ENCODE measurements around the gene PPP6R3. TPM values are rescaled to one million over a fixed set of nuclear protein-coding genes. Genes with fewer than 3 reads are reported as not detected.

The PPP6R3 gene
- polyA plus RNA-seq, 1 donor from 2014 or later = 111 TPM

- TF ChIP-seq TAF1 (IDR thresholded peaks at IDR 0.05; ENCODE audit: low read depth) (no peak), RAD21 (conservative IDR thresholded peaks at IDR 0.05) (no peak), EP300 (conservative IDR thresholded peaks at IDR 0.05; ENCODE audit: poor library complexity, severe bottlenecking) (no peak), POLR2AphosphoS5 (IDR thresholded peaks at IDR 0.05) (no peak), SMC3 (conservative IDR thresholded peaks at IDR 0.05; ENCODE audit: poor library complexity) (no peak), MXI1 (conservative IDR thresholded peaks at IDR 0.05; ENCODE audit: poor library complexity, severe bottlenecking) (no peak), EZH2 (IDR thresholded peaks at IDR 0.05; ENCODE audit: borderline replicate concordance, insufficient read depth, low read length, poor library complexity, severe bottlenecking) (no peak)
- TF ChIP-seq, protein P1, sequence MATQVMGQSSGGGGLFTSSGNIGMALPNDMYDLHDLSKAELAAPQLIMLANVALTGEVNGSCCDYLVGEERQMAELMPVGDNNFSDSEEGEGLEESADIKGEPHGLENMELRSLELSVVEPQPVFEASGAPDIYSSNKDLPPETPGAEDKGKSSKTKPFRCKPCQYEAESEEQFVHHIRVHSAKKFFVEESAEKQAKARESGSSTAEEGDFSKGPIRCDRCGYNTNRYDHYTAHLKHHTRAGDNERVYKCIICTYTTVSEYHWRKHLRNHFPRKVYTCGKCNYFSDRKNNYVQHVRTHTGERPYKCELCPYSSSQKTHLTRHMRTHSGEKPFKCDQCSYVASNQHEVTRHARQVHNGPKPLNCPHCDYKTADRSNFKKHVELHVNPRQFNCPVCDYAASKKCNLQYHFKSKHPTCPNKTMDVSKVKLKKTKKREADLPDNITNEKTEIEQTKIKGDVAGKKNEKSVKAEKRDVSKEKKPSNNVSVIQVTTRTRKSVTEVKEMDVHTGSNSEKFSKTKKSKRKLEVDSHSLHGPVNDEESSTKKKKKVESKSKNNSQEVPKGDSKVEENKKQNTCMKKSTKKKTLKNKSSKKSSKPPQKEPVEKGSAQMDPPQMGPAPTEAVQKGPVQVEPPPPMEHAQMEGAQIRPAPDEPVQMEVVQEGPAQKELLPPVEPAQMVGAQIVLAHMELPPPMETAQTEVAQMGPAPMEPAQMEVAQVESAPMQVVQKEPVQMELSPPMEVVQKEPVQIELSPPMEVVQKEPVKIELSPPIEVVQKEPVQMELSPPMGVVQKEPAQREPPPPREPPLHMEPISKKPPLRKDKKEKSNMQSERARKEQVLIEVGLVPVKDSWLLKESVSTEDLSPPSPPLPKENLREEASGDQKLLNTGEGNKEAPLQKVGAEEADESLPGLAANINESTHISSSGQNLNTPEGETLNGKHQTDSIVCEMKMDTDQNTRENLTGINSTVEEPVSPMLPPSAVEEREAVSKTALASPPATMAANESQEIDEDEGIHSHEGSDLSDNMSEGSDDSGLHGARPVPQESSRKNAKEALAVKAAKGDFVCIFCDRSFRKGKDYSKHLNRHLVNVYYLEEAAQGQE (IDR thresholded peaks at IDR 0.05; ENCODE audit: borderline replicate concordance) = no peak
- TF ChIP-seq, protein P2, sequence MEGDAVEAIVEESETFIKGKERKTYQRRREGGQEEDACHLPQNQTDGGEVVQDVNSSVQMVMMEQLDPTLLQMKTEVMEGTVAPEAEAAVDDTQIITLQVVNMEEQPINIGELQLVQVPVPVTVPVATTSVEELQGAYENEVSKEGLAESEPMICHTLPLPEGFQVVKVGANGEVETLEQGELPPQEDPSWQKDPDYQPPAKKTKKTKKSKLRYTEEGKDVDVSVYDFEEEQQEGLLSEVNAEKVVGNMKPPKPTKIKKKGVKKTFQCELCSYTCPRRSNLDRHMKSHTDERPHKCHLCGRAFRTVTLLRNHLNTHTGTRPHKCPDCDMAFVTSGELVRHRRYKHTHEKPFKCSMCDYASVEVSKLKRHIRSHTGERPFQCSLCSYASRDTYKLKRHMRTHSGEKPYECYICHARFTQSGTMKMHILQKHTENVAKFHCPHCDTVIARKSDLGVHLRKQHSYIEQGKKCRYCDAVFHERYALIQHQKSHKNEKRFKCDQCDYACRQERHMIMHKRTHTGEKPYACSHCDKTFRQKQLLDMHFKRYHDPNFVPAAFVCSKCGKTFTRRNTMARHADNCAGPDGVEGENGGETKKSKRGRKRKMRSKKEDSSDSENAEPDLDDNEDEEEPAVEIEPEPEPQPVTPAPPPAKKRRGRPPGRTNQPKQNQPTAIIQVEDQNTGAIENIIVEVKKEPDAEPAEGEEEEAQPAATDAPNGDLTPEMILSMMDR (IDR thresholded peaks at IDR 0.05; ENCODE audit: poor library complexity, severe bottlenecking) = no peak
- Histone ChIP-seq H3K36me3 (ENCODE audit: insufficient read depth, low read length) (no peaks in the 10 kb centered on the region), H3F3A (ENCODE audit: insufficient read depth, low read length, poor library complexity, severe bottlenecking) (no peaks in the 10 kb centered on the region), H4K20me1 (ENCODE audit: insufficient read depth) (no peaks in the 10 kb centered on the region), H3K9me2 (ENCODE audit: insufficient read depth, low read length) (no peaks in the 10 kb centered on the region), H2AFZ (ENCODE audit: low read depth, low read length) (no peak overlapping the region), H3K4me2 (ENCODE audit: low read length) (no peak overlapping the region), H3K9ac (ENCODE audit: low read length) (no peak overlapping the region), H3K79me2 (replicated peaks; ENCODE audit: insufficient read depth, low read length) (peaks cover 79% of the 10 kb centered on the region), H3K27me3 (ENCODE audit: insufficient read depth, low read depth, low read length) (no peaks in the 10 kb centered on the region), H3K4me3 (ENCODE audit: low read length) (no peak overlapping the region), H3K9me3 (ENCODE audit: low read length) (no peaks in the 10 kb centered on the region), H3K27ac (ENCODE audit: low read length) (no peak overlapping the region)
Observed at GRCh38 chr11:68504432-68505066, 44.0 kb downstream of the PPP6R3 start.

- Histone ChIP-seq H3K9me2 (ENCODE audit: insufficient read depth, low read length) (no peaks in the 10 kb centered on the region), H3K27me3 (ENCODE audit: insufficient read depth, low read depth, low read length) (no peaks in the 10 kb centered on the region), H3K27ac (ENCODE audit: low read length) (no peak overlapping the region), H3K36me3 (ENCODE audit: insufficient read depth, low read length) (no peaks in the 10 kb centered on the region), H3K79me2 (replicated peaks; ENCODE audit: insufficient read depth, low read length) (peaks cover 81% of the 10 kb centered on the region), H3K4me3 (ENCODE audit: low read length) (no peak overlapping the region), H3K9ac (ENCODE audit: low read length) (no peak overlapping the region), H4K20me1 (ENCODE audit: insufficient read depth) (no peaks in the 10 kb centered on the region), H3K9me3 (ENCODE audit: low read length) (no peaks in the 10 kb centered on the region), H3K4me2 (ENCODE audit: low read length) (no peak overlapping the region), H2AFZ (ENCODE audit: low read depth, low read length) (no peak overlapping the region), H3F3A (ENCODE audit: insufficient read depth, low read length, poor library complexity, severe bottlenecking) (no peaks in the 10 kb centered on the region)
- TF ChIP-seq SMC3 (conservative IDR thresholded peaks at IDR 0.05; ENCODE audit: poor library complexity) = no peak
- no peak for TF ChIP-seq TAF1 (IDR thresholded peaks at IDR 0.05; ENCODE audit: low read depth)
- TF ChIP-seq RAD21 (conservative IDR thresholded peaks at IDR 0.05) = no peak
- no peak for TF ChIP-seq MXI1 (conservative IDR thresholded peaks at IDR 0.05; ENCODE audit: poor library complexity, severe bottlenecking)
Observed at GRCh38 chr11:68505596-68505995, 45.0 kb downstream of the PPP6R3 start.

Measured in neural cell (in vitro differentiated cells).